ENCODE results near the gene UBASH3A. TPM values are rescaled to one million over a fixed set of nuclear protein-coding genes. Genes with fewer than 3 reads are reported as not detected.

The UBASH3A gene
- polyA plus RNA-seq, 1 of the 3 experiments (the other 2 are of a cell fraction): not detected

DNA sequence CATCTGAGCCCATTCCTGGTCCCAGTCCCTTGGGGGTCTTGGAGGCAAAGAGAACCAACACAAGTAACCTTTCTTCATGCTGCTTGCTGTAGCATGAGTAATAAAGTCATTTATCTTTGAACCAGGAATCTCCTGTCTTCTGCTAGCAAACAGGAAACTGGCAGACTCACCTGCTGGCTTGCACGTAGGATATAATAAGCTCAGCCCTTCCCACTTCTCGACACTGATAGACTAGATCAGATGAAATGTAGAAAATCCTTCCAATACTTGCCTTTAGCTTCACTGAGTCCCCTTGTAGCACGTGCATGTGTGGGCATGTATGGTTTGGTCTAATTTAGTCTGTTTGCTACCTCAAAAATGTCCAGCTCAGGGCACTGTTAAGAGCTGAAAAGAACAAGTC lies 46.4 kb upstream of the UBASH3A start (continued):
- TF ChIP-seq, protein P1, sequence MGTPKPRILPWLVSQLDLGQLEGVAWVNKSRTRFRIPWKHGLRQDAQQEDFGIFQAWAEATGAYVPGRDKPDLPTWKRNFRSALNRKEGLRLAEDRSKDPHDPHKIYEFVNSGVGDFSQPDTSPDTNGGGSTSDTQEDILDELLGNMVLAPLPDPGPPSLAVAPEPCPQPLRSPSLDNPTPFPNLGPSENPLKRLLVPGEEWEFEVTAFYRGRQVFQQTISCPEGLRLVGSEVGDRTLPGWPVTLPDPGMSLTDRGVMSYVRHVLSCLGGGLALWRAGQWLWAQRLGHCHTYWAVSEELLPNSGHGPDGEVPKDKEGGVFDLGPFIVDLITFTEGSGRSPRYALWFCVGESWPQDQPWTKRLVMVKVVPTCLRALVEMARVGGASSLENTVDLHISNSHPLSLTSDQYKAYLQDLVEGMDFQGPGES (IDR thresholded peaks at IDR 0.05; ENCODE audit: low read depth, low read length): no peak
- TF ChIP-seq TAF1 (IDR thresholded peaks at IDR 0.05; ENCODE audit: borderline replicate concordance, low read depth, low read length): no peak

DNA sequence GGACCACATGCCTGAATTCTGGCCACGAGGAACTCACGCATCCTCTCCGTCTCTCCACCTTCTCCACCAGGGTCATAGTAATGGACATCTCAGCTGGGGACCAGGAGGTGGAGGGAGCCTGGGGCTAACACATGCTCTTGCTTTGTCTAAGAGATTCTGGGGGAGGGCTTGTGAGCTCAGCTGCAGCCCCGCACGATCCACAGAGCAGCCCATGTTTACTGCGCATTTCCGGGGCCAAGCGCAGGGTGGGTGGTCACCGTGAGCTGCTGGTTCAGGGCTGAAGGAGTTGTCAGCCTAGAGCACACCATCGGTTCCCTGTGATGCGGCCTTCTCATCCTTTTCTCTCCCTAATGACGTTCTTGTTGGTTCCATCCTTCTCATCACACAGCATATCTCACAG lies 45.4 kb upstream of the UBASH3A start:
- Histone ChIP-seq H3K4me2 (no peak overlapping the region), H3K4me1 (ENCODE audit: control insufficient read depth in 1 of 2, insufficient read depth in 2 of 2, low read depth in 1 of 2, low read length in 1 of 2) (no peaks in the 10 kb centered on the region), H3K4me3 (ENCODE audit: low read depth in 2 of 2, low read length in 1 of 2) (no peak overlapping the region), H2AFZ (ENCODE audit: low read depth) (no peak overlapping the region), H3K79me2 (ENCODE audit: insufficient read depth) (no peaks in the 10 kb centered on the region), H3K9me3 (no peaks in the 10 kb centered on the region; the same call in 1 of the 2 replicates), H4K20me1 (ENCODE audit: insufficient read depth) (no peaks in the 10 kb centered on the region), H3K27ac (ENCODE audit: low read depth in 2 of 2, low read length in 1 of 2) (no peak overlapping the region), H3K9me2 (no peaks in the 10 kb centered on the region), H3K9ac (no peak overlapping the region), H3F3A (replicated peaks; ENCODE audit: insufficient read depth) (no peaks in the 10 kb centered on the region), H3K36me3 (replicated peaks in 1 of 2; ENCODE audit: control insufficient read depth in 1 of 2, insufficient read depth in 2 of 2, low read length in 1 of 2) (no peaks in the 10 kb centered on the region), H3K27me3 (ENCODE audit: insufficient read depth) (no peaks in the 10 kb centered on the region)
- TF ChIP-seq RAD21 (IDR thresholded peaks at IDR 0.05; ENCODE audit: low read length): no peak
- TF ChIP-seq, protein P2, sequence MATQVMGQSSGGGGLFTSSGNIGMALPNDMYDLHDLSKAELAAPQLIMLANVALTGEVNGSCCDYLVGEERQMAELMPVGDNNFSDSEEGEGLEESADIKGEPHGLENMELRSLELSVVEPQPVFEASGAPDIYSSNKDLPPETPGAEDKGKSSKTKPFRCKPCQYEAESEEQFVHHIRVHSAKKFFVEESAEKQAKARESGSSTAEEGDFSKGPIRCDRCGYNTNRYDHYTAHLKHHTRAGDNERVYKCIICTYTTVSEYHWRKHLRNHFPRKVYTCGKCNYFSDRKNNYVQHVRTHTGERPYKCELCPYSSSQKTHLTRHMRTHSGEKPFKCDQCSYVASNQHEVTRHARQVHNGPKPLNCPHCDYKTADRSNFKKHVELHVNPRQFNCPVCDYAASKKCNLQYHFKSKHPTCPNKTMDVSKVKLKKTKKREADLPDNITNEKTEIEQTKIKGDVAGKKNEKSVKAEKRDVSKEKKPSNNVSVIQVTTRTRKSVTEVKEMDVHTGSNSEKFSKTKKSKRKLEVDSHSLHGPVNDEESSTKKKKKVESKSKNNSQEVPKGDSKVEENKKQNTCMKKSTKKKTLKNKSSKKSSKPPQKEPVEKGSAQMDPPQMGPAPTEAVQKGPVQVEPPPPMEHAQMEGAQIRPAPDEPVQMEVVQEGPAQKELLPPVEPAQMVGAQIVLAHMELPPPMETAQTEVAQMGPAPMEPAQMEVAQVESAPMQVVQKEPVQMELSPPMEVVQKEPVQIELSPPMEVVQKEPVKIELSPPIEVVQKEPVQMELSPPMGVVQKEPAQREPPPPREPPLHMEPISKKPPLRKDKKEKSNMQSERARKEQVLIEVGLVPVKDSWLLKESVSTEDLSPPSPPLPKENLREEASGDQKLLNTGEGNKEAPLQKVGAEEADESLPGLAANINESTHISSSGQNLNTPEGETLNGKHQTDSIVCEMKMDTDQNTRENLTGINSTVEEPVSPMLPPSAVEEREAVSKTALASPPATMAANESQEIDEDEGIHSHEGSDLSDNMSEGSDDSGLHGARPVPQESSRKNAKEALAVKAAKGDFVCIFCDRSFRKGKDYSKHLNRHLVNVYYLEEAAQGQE (IDR thresholded peaks at IDR 0.05; ENCODE audit: low read depth, low read length): no peak
- TF ChIP-seq TCF12 (IDR thresholded peaks at IDR 0.05): no peak
- TF ChIP-seq MEF2A (IDR thresholded peaks at IDR 0.05; ENCODE audit: borderline replicate concordance, low read depth): no peak
- no peak for TF ChIP-seq GABPA (IDR thresholded peaks at IDR 0.05; ENCODE audit: low read depth)
- TF ChIP-seq FOXM1 (IDR thresholded peaks at IDR 0.05; ENCODE audit: low read depth): no peak
- TF ChIP-seq NFIC (IDR thresholded peaks at IDR 0.05; ENCODE audit: borderline replicate concordance): no peak
- TF ChIP-seq, protein P3, sequence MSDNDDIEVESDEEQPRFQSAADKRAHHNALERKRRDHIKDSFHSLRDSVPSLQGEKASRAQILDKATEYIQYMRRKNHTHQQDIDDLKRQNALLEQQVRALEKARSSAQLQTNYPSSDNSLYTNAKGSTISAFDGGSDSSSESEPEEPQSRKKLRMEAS (IDR thresholded peaks at IDR 0.05; ENCODE audit: low read depth): no peak
- CTCF ChIA-PET: no interaction called here
- WGBS (ENCODE audit: low lambda C conversion rate): 37% methylated on average over 6 of the region's 12 CpGs
- POLR2A ChIA-PET: no interaction called here
- DNase-seq: no peak

DNA sequence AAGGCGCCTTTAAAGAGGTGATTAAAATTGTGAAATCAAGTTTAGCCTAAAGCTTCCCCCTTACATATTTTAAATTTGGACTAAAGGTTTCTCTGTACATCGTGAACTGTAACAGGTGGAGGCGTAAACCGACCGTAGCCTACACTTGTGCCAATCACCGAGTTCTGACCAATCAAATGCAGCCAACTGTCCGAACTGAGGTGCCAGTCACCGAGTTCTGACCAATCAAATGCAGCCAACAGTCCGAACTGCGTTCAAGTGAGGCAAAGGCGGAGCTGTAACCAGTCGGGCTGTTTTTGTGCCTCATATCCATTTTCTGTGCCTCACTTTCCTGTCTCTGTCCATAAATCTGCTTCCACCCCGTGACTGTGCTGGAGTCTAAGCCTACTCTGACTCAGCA lies 44.8 kb upstream of the UBASH3A start:
- no peak overlapping the region for H2AFZ ChIP-seq (ENCODE audit: low read depth)
- ChIA-PET POLR2A (no interaction called here), CTCF (no interaction called here)
- H3K27me3 ChIP-seq (ENCODE audit: insufficient read depth): no peaks in the 10 kb centered on the region
- no peak for DNase-seq
- no peaks in the 10 kb centered on the region for H3K4me1 ChIP-seq (ENCODE audit: control insufficient read depth in 1 of 2, insufficient read depth in 2 of 2, low read depth in 1 of 2, low read length in 1 of 2)
- no peak overlapping the region for H3K9ac ChIP-seq
- no peaks in the 10 kb centered on the region for H3K36me3 ChIP-seq (replicated peaks in 1 of 2; ENCODE audit: control insufficient read depth in 1 of 2, insufficient read depth in 2 of 2, low read length in 1 of 2)
- H3K9me3 ChIP-seq: no peaks in the 10 kb centered on the region; the same call in 1 of the 2 replicates
- no peaks in the 10 kb centered on the region for H3K79me2 ChIP-seq (ENCODE audit: insufficient read depth)
- TF ChIP-seq NRF1 (IDR thresholded peaks at IDR 0.05; ENCODE audit: low read depth, low read length): no peak
- no peak for TF ChIP-seq GATA2 (CRISPR knock-in tag; IDR thresholded peaks at IDR 0.05)
- TF ChIP-seq FOXM1 (IDR thresholded peaks at IDR 0.05; ENCODE audit: low read depth): no peak
- TF ChIP-seq NFIC (IDR thresholded peaks at IDR 0.05; ENCODE audit: borderline replicate concordance): no peak
- no peak for TF ChIP-seq RCOR1 (IDR thresholded peaks at IDR 0.05; ENCODE audit: low read length)
- no peak overlapping the region for H3K4me2 ChIP-seq
- H3K4me3 ChIP-seq (ENCODE audit: low read depth in 2 of 2, low read length in 1 of 2): no peak overlapping the region
- H3F3A ChIP-seq (replicated peaks; ENCODE audit: insufficient read depth): no peaks in the 10 kb centered on the region
- no peaks in the 10 kb centered on the region for H4K20me1 ChIP-seq (ENCODE audit: insufficient read depth)
- WGBS (ENCODE audit: low lambda C conversion rate): 32% methylated on average over 13 of the region's 13 CpGs
- no peaks in the 10 kb centered on the region for H3K9me2 ChIP-seq
- no peak overlapping the region for H3K27ac ChIP-seq (ENCODE audit: low read depth in 2 of 2, low read length in 1 of 2)
